K562 (cell line): Measurements from ENCODE around the gene NAIF1. TPM values are rescaled to one million over a fixed set of nuclear protein-coding genes. Genes with fewer than 3 reads are reported as not detected.

ENCODE experiments used
- HNRNPL ChIP-seq: fragments of 200-400 bp; formaldehyde crosslinking; IDR thresholded peaks from 2 replicates; pipeline ENCODE4 v1.6.1; 2017; ENCODE audit warnings: low read depth, mild to moderate bottlenecking, low read length
- MBD2 ChIP-seq: sonication (generic); IDR thresholded peaks from 2 replicates; pipeline ENCODE4 v1.6.1; 2016; ENCODE audit warnings: low read depth, borderline replicate concordance
- SMARCA4 ChIP-seq: fragments of 450-650 bp; IDR thresholded peaks from 2 replicates; pipeline ENCODE4 v1.6.1; 2016
- WHSC1 ChIP-seq: IDR thresholded peaks from one replicate; pipeline ENCODE4 v1.6.1; 2012; ENCODE audit warnings: low read length, control low read depth, inconsistent platforms
- ZBTB40 ChIP-seq, 2 experiments: fragments of 450-650 bp in 1 of 2; sonication (generic) in 1 of 2; formaldehyde crosslinking in 1 of 2; IDR thresholded peaks; 2 replicates each; pipeline versions ENCODE4 v1.7.1 to v1.9.0; 2016 to 2022; ENCODE audit warnings: inconsistent platforms in 1 of 2, mild to moderate bottlenecking in 1 of 2, missing genetic modification reagents in 1 of 2
- ZMIZ1 ChIP-seq, 2 experiments: fragments of 150-350 bp in 1 of 2; IDR thresholded peaks; 2 replicates each; pipeline ENCODE4 v1.6.1; 2012 to 2016; ENCODE audit warnings: low read depth in 2 of 2, low read length in 2 of 2, mild to moderate bottlenecking in 1 of 2, moderate library complexity in 1 of 2
- polyA plus RNA-seq, 8 experiments: library from polyadenylated mRNA; depleted of rRNA in 4 of 8; stranded (reverse) in 5 of 8; unstranded in 3 of 8; fragments of >200 nt; fragmentation: Nextera tagmentation in 2 of 8; fragmentation: Illumina TruSeq in 1 of 8; extraction: Ambion mirVana in 2 of 8; extraction: Trizol in 1 of 8; gene quantifications; 2 replicates each; pipeline versions ENCODE4 v1.2.1 to v1.2.3, GENCODE V29; 2011 to 2014; ENCODE audit warnings: inconsistent platforms in 1 of 8, missing spikeins in 1 of 8
- total RNA-seq, 7 experiments: library from RNA; depleted of rRNA in 6 of 7; stranded (reverse); fragments of >200 nt in 6 of 7; fragmentation: Illumina TruSeq in 2 of 7; extraction: Trizol in 2 of 7; gene quantifications; 2 replicates each; pipeline versions ENCODE4 v1.2.1 to v1.2.3, GENCODE V29; 2011 to 2021; ENCODE audit warnings: low replicate concordance in 1 of 7
- TF ChIP-seq, protein P1 (sequence below), 2 experiments: IDR thresholded peaks in 1 of 2; conservative IDR thresholded peaks in 1 of 2; 2 replicates each; pipeline ENCODE4 v1.6.1; 2016; ENCODE audit warnings: low read depth in 2 of 2, mild to moderate bottlenecking in 1 of 2, missing compliant biosample characterization in 1 of 2, missing genetic modification characterization in 1 of 2, moderate library complexity in 1 of 2

The NAIF1 gene
- total and polyA plus RNA-seq, 9 of the 15 experiments (the other 6 are each of a cell fraction or from before 2014, with no cell fraction given): 4.8 to 26.6 (median 17.2) TPM

DNA sequence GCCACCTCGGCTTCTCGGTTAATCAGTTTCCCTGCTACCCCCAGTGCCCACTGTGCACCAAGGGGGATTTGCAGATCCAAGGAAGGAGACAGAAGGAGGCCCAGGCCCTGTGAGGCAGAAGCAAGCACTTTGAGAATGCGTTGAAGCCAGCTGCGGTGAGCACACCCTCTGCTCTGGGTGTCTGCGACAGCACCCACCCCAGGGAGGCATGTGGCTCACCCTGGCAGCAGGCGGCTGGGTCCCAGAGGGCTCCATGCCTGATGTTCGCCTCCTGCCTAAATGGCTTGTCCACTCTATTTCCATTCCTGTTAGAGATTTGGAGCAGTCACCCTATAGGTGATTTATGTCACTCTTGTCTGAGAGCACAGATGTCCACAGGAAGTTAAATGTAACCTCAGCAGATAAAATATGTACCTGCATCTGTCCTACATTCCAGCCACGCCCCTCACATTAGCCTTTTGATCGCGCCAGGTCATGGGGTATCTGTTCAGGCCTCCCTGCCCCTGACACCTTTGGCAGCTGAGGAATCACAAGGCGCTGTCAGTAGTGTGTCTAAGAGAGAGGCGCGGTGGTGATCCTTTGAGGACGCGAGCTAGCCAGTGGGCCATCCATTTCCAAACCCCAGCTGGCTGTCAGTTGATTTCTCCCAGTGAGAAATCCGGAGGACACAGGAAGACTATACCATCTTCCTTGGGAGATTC is 32.3 kb upstream of the NAIF1 start (continued):
- TF ChIP-seq ZMIZ1 (IDR thresholded peaks at IDR 0.05; ENCODE audit: low read depth in 2 of 2, low read length in 2 of 2) (0 out of 4 replicates have a peak, but pooled peaks of 1 of the 2 experiments have one; percentile 20), ZBTB40 (IDR thresholded peaks at IDR 0.05) (peak; percentile 12; the same call in 1 of the 2 replicates), ZBTB40 (CRISPR knock-in tag; IDR thresholded peaks at IDR 0.05) (no peak), HNRNPL (0 out of 2 replicates have a peak, but pooled peaks have one; percentile 21), SMARCA4 (peak; percentile 49), MBD2 (0 out of 2 replicates have a peak, but pooled peaks have one; percentile 11), WHSC1 (no peak)
- TF ChIP-seq, protein P1, sequence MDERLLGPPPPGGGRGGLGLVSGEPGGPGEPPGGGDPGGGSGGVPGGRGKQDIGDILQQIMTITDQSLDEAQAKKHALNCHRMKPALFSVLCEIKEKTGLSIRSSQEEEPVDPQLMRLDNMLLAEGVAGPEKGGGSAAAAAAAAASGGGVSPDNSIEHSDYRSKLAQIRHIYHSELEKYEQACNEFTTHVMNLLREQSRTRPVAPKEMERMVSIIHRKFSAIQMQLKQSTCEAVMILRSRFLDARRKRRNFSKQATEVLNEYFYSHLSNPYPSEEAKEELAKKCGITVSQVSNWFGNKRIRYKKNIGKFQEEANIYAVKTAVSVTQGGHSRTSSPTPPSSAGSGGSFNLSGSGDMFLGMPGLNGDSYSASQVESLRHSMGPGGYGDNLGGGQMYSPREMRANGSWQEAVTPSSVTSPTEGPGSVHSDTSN (CRISPR knock-in tag; IDR thresholded peaks at IDR 0.05; ENCODE audit: low read depth): no peak; the same call in 1 of the 2 replicates
- TF ChIP-seq, protein P1 (tag; conservative IDR thresholded peaks at IDR 0.05; ENCODE audit: low read depth): peak; percentile 87
